Mucosa of rectum (tissue), 2 donors: ENCODE data around the gene CRACR2B.

ENCODE experiments used
- H3K27ac ChIP-seq, 2 donors: one replicate each; pipeline ENCODE4 v1.7.0; 2013; ENCODE audit warnings: inconsistent platforms in 2 of 2, low read depth in 2 of 2, low read length in 2 of 2
- H3K27me3 ChIP-seq, 2 donors: one replicate each; pipeline ENCODE4 v1.7.0; 2013; ENCODE audit warnings: low read length in 2 of 2; ENCODE audit not compliant: control insufficient read depth in 2 of 2, insufficient read depth in 2 of 2
- H3K36me3 ChIP-seq, 2 donors: one replicate each; pipeline ENCODE4 v1.7.0; 2013; ENCODE audit warnings: low read length in 2 of 2; ENCODE audit not compliant: control insufficient read depth in 2 of 2, insufficient read depth in 2 of 2
- H3K4me1 ChIP-seq, 2 donors: one replicate each; pipeline ENCODE4 v1.7.0; 2013; ENCODE audit warnings: low read length in 2 of 2, mild to moderate bottlenecking in 1 of 2; ENCODE audit not compliant: control insufficient read depth in 2 of 2, insufficient read depth in 2 of 2
- H3K4me3 ChIP-seq, 2 donors: one replicate each; pipeline ENCODE4 v1.7.0; 2013; ENCODE audit warnings: low read length in 2 of 2
- H3K9ac ChIP-seq, 2 donors: one replicate each; pipeline ENCODE4 v1.7.0; 2013; ENCODE audit warnings: low read length in 2 of 2, low read depth in 1 of 2, mild to moderate bottlenecking in 1 of 2
- H3K9me3 ChIP-seq, 2 donors: one replicate each; pipeline ENCODE4 v1.7.0; 2013; ENCODE audit warnings: low read length in 2 of 2; ENCODE audit not compliant: control insufficient read depth in 2 of 2
- donor health status: healthy.
- donor health status: Normal muscosa, but diverticular disease.

Gene CRACR2B

DNA sequence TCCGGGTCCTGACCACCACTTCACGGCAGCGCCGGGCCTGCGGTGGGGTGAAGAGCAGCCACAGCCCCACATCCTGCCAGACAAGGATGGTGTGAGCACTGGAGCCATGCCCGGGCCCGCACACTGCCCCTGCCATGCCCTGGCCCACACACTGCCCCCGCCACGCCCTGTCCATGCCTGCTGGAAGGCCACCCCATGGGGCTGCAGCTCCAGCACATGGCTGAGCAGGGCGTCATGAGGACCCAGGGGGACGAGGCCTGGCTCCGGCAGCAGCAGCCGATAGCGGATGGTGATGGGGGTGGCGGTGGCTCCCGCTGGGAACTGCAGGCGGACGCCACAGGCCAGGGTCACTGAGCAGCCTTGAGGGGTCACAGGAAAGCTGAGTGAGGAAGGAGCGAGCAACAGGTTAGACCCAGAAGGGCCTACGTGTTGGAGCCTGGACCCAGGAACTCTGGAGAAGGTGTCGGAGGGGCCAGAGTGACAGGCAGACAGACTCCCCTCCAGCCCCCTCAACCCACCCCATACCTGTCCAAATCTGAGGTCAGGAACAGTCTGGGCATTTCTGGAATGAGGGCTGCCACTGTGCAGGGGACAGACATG is 25.6 kb upstream of the CRACR2B start:
- H3K9ac ChIP-seq: no peak overlapping the region
- H3K9me3 ChIP-seq: no peaks in the 10 kb centered on the region
- no peaks in the 10 kb centered on the region for H3K27me3 ChIP-seq
- H3K4me1 ChIP-seq: peaks cover 16 to 24% of the 10 kb centered on the region in 2 donors
- H3K36me3 ChIP-seq: peaks cover 0 to 2% of the 10 kb centered on the region in 2 donors
- no peak overlapping the region for H3K4me3 ChIP-seq
- H3K27ac ChIP-seq: no peak overlapping the region

DNA sequence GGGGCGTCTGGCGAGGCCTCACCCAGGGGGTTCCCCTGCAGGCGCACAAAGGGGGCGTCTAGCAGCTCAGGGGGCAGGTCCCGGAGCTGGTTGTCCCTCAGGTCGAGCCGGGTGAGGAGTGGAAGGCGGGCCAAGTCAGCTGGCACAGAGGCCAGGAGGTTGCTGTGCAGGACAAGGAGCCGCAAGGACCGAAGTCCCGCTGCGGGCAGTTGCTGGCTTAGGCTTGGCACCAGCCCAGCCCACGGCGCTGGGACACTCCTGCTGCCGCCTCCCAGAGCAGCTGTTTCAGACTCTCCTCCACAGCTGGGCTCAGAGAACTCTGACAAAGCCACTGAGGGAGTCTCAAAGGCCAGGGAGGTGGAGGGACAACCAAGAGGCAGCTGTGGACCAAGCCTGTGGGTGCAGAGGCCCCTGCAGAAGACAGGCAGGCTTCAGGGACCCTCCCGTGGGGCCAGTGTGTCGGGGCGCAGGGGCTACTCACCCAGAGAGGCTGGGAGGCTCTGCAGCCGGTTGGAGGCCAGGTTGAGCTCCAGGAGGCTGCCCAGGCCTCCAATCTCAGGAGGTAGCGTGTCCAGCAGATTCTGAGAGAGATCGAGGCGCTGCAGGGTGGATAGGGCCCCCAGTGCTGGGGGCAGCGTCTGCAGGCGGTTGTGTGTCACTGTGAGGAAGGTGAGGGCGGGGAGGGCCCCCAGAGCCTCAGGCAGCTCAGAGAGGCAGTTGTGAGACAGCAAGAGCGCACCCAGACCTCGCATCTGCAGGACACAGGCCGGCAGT is 24.8 kb upstream of the CRACR2B start:
- Histone ChIP-seq H3K27me3 (no peaks in the 10 kb centered on the region), H3K4me3 (no peak overlapping the region), H3K9ac (no peak overlapping the region), H3K9me3 (no peaks in the 10 kb centered on the region), H3K36me3 (peaks cover 0 to 2% of the 10 kb centered on the region in 2 donors), H3K27ac (no peak overlapping the region), H3K4me1 (peaks cover 10 to 18% of the 10 kb centered on the region in 2 donors)

DNA sequence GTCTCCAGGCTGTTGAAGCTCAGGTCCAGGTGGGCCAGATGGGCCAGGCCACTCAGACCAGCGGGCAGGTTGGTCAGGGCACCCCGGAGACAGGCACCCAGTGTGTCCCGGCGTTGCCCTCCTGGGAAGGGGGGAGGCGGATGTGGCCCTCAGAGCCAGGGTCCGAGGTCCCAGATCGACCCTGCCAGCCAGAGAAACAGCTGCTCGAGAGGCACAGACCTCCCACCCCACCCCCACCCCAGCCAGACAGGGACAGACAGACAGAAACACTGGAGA is 24.3 kb upstream of the CRACR2B start:
- no peak overlapping the region for H3K4me3 ChIP-seq

DNA sequence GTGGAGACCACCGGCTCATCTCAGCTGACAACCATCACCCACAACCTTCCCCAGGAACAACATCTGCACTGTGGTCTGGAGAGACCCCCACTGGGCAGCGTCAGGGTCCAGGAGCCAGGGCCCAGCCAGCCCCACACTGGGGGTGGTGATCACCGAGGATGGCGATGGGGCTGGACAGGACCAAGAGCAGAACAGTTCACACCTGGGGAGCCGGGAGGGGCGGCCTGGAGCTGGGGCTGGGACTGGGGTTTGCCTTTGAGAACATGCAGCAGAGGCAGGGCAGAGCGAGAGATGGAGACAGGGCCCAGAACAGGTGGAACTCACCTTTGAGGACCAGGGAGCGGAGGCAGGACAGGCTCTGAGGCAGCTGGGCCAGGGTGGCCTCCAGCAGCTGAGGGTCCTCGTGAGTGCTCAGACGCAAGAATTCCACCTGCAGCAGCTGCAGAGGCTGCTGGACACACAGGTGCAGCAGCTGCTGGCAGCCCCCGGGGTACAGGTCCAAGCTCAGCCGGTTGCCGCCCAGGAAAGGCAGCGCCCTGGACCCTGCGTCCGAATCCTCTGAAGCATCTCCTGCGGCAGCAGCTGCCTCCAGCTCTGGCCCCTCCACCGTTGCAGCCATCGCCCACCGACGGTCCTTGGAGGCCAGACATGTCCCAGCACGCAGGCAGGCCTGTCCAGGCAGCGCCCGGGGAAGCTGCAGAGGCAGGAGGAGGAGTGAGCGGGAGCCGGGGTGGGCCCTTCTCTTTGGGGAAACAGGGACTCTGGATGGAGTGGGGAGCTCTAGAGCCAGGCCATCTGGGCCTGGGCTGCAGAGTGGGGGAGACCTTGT is 23.7 kb upstream of the CRACR2B start:
- peaks cover 0 to 2% of the 10 kb centered on the region in 2 donors for H3K36me3 ChIP-seq
- peak overlapping the region; percentile 32 to 68 for H3K9ac ChIP-seq
- H3K27me3 ChIP-seq: no peaks in the 10 kb centered on the region
- H3K27ac ChIP-seq: no peak overlapping the region
- H3K4me3 ChIP-seq: peak overlapping the region; percentile 52 to 69
- no peaks in the 10 kb centered on the region for H3K9me3 ChIP-seq
- H3K4me1 ChIP-seq: peaks cover 17 to 25% of the 10 kb centered on the region in 2 donors

More for the DNA sequence above, 24.3 kb upstream of the CRACR2B start:
- no peak overlapping the region for H3K27ac ChIP-seq
- H3K27me3 ChIP-seq: no peaks in the 10 kb centered on the region
- H3K4me1 ChIP-seq: peaks cover 12 to 20% of the 10 kb centered on the region in 2 donors
- peaks cover 0 to 2% of the 10 kb centered on the region in 2 donors for H3K36me3 ChIP-seq
- no peak overlapping the region for H3K9ac ChIP-seq
- H3K9me3 ChIP-seq: no peaks in the 10 kb centered on the region

DNA sequence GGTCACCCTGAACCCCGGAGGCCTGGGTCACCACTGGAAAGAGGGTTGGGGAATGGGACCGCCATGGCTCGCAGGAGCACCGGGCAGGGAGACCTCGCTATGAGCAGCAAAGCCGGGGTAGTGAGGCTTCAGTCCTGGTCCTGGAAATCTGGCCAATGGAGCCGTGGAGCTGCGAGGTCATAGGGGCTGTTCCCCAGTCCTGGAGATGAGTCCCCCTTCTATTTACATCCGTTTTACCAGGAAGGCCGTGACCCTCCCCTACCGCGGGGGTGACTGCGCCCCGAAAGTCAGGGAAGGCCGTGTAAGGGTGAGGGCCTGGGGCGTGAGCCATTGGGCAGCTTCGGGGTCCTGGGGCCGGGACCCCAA is 23.1 kb upstream of the CRACR2B start:
- no peaks in the 10 kb centered on the region for H3K9me3 ChIP-seq
- H3K27ac ChIP-seq: peak overlapping the region; percentile 84 to 91
- H3K4me1 ChIP-seq: peaks cover 17 to 26% of the 10 kb centered on the region in 2 donors
- H3K27me3 ChIP-seq: no peaks in the 10 kb centered on the region
- peak overlapping the region; percentile 52 to 69 for H3K4me3 ChIP-seq
- peak overlapping the region; percentile 32 to 68 for H3K9ac ChIP-seq
- peaks cover 0 to 2% of the 10 kb centered on the region in 2 donors for H3K36me3 ChIP-seq

DNA sequence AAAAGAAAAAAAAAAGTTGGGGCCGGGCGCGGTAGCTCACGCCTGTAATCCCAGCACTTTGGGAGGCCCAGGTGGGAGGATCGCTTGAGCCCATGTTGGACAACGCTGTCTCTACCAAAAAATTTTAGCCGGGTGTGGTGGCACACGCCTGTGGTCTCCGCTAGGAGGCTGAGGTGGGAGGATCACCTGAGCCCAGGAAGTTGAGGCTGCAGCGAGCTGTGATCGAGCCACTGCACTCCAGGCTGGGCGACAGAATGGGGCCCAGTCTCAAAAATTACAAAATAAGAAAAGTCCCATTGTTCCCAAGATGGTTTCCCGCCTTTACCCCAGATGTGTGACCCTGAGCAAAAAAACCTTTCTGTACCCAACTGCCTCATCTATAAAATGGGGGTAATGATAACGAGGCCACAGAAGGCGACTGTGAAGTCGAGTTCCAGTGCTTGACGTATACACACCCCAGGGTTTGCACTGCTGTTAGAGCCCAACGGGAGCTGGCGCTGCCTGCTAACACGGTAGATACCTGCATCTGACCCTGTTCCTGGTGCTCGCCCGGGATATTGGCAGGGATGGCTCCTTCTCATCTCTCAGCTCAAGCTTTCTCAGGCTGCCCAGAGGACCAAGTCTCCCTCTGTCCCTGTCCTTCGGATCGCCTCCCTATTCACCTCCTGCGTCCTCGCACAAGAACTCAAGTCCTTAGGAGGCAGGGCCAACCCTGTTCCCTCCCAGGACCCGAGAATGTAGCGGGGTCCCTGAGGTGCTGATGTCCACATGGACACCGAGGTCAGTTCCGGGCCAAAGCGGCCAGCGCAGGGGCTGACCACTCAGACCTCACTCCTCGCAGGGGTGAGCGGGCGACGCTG is 19.1 kb upstream of the CRACR2B start:
- Histone ChIP-seq H3K4me1 (peaks cover 36 to 40% of the 10 kb centered on the region in 2 donors), H3K4me3 (peak overlapping the region; percentile 94 to 96), H3K9me3 (no peaks in the 10 kb centered on the region), H3K27me3 (no peaks in the 10 kb centered on the region), H3K36me3 (peaks cover 16 to 26% of the 10 kb centered on the region in 2 donors), H3K9ac (peak overlapping the region; percentile 97 to 100), H3K27ac (peak overlapping the region; percentile 99)

DNA sequence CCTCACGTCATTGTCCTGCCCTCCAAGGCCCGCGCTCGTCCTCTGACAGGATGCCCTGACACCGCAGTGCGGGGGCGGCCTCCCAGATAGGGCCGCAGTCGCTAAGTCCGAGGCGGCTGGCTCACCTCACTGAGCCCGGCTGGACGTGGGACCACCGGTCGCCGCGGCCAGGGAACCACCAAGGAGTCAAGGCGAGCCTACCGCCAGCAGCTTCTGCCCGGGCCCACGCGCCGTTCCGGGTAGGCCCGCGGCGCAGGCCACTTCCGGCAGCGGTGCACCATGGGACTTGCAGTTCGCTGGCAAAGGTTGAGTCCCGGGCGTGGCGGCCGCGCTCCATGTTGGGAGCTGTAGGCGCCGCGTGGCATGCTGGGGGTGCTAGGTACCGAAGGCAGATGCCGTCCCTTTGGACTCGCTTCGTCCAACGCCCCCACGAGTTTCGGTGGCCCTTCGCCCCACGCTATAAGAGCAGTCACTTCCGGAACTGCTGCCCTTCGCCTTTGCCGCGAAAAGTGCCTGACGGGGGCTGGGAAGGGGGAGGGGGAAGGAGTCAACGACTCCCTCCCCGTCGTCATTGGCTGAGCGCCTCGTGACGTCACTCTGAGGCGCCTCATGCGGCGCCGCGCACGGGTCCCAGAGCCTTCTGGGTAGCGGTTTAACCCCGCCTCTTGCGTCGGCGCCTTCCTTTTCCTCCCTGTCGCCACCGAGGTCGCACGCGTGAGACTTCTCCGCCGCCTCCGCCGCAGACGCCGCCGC is 18.3 kb upstream of the CRACR2B start, which contains the start of gene RPLP2:
TSS of gene RPLP2 (plus strand) at position 681 of the 753 bp plus-strand sequence. CDS start 268 bp downstream, outside the sequence.
- H3K27ac ChIP-seq: peak within 1 kb of the TSS; percentile 99
- H3K36me3 ChIP-seq: peaks cover 16 to 29% of the 10 kb centered on the region in 2 donors
- H3K4me1 ChIP-seq: peaks cover 30 to 32% of the 10 kb centered on the region in 2 donors
- H3K4me3 ChIP-seq: peak within 1 kb of the TSS; percentile 94 to 96
- H3K9ac ChIP-seq: peak within 1 kb of the TSS; percentile 97 to 100
- H3K9me3 ChIP-seq: no peaks in the 10 kb centered on the region
- no peaks in the 10 kb centered on the region for H3K27me3 ChIP-seq

DNA sequence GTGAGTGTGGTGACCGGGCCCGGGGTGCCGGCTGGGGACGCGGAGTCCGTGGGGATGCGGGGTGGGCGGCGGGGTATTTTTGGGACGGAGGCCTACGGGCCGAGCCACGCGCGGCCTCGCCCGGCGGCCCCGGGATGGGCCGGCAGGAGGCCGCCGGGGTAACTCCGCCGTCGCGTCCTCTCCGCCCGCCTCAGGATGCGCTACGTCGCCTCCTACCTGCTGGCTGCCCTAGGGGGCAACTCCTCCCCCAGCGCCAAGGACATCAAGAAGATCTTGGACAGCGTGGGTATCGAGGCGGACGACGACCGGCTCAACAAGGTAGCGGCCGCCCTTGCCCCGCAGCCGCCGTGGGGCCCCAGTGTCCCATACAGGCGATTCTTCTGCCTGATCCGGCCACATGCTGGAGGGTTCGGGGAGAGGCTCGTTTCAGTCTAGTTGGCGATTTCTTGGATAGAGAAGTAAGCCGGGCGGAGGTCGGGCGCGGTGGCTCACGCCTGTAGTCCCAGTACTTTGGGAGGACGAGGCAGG is 17.6 kb upstream of the CRACR2B start:
- H3K27ac ChIP-seq: peak overlapping the region; percentile 99
- H3K9me3 ChIP-seq: no peaks in the 10 kb centered on the region
- H3K4me3 ChIP-seq: peak overlapping the region; percentile 94 to 96
- H3K9ac ChIP-seq: peak overlapping the region; percentile 97 to 100
- H3K27me3 ChIP-seq: no peaks in the 10 kb centered on the region
- H3K4me1 ChIP-seq: peaks cover 25 to 28% of the 10 kb centered on the region in 2 donors
- peaks cover 16 to 29% of the 10 kb centered on the region in 2 donors for H3K36me3 ChIP-seq
